ENCODE data around the gene CXCL5. TPM values are rescaled to one million over a fixed set of nuclear protein-coding genes. Genes with fewer than 3 reads are reported as not detected.

CXCL5 gene
- total and polyA plus RNA-seq, 2 donors (not counting 3 experiments of a cell fraction or from before 2014, with no cell fraction given): 0.33 to 0.40 TPM

- no peak for DNase-seq (ENCODE audit: low read depth, low spot score)
- ChIA-PET POLR2A (no interaction called here), CTCF (no interaction called here)
- Histone ChIP-seq H3K79me2 (ENCODE audit: control insufficient read depth, insufficient read depth, low read length) (no peaks in the 10 kb centered on the region), H3K9me1 (replicated peaks; ENCODE audit: control insufficient read depth, extremely low read depth, insufficient read depth, low read length) (peaks cover 2% of the 10 kb centered on the region), H3K27me3 (ENCODE audit: control insufficient read depth in 2 of 2, insufficient read depth in 2 of 2, low read length in 2 of 2) (no peaks in the 10 kb centered on the region), H3K9me3 (replicated peaks; ENCODE audit: control insufficient read depth, insufficient read depth, low read length) (no peaks in the 10 kb centered on the region), H2AFZ (ENCODE audit: low read depth, low read length) (no peak overlapping the region), H3K36me3 (ENCODE audit: control insufficient read depth in 2 of 2, extremely low read depth in 1 of 2, insufficient read depth in 2 of 2, low read length in 2 of 2) (no peaks in the 10 kb centered on the region), H4K20me1 (replicated peaks; ENCODE audit: control insufficient read depth, extremely low read depth, insufficient read depth, low read length) (no peaks in the 10 kb centered on the region), H3K9ac (replicated peaks; ENCODE audit: extremely low read depth, insufficient read depth, low read length) (no peak overlapping the region), H3K4me2 (ENCODE audit: insufficient read depth, low read length) (no peak overlapping the region), H3K27ac (ENCODE audit: insufficient read depth, low read depth, low read length) (no peak overlapping the region), H3K4me1 (ENCODE audit: control insufficient read depth, extremely low read depth, insufficient read depth, low read length) (peaks cover 3% of the 10 kb centered on the region), H3K4me3 (replicated peaks in 1 of 3; ENCODE audit: insufficient read depth in 1 of 3, low read depth in 1 of 3, low read length in 3 of 3) (no peak overlapping the region)
- BruUV-seq (replicated peaks): no TSS peak
- dilution Hi-C loops (cut with MboI; ENCODE audit: extremely low pct_ligation_motif_present, low sequenced_read_pairs) (no loop called here), intact Hi-C loops (cut with micrococcal nuclease) (no loop called here)
- TF ChIP-seq GATA2 (IDR thresholded peaks at IDR 0.05; ENCODE audit: insufficient read depth, insufficient read length, low read depth, low read length): no peak
- no peak for TF ChIP-seq MAX (IDR thresholded peaks at IDR 0.05; ENCODE audit: insufficient read depth, insufficient read length)
- no peak for TF ChIP-seq EZH2 (IDR thresholded peaks at IDR 0.05; ENCODE audit: borderline replicate concordance, low read depth, low read length, severe bottlenecking)
- no peak for TF ChIP-seq POLR2A (IDR thresholded peaks at IDR 0.05; ENCODE audit: low read depth, low read length)
- no peak for TF ChIP-seq JUN (IDR thresholded peaks at IDR 0.05; ENCODE audit: borderline replicate concordance, insufficient read depth, insufficient read length, low read depth)
- TF ChIP-seq POLR2AphosphoS5 (IDR thresholded peaks at IDR 0.05; ENCODE audit: insufficient read depth, low read depth, low read length): no peak
- no peak for TF ChIP-seq MYC (IDR thresholded peaks at IDR 0.05; ENCODE audit: low read depth, low read length)
- TF ChIP-seq FOS (IDR thresholded peaks at IDR 0.05; ENCODE audit: borderline replicate concordance, insufficient read depth, low read length): no peak
- TF ChIP-seq CTCF (IDR thresholded peaks at IDR 0.05; ENCODE audit: extremely low read depth in 1 of 2, insufficient read depth in 1 of 2, low read depth in 1 of 2, low read length in 2 of 2): no peak
- FAIRE-seq: no peak
Observed at GRCh38 chr4:74009307-74009706, 10.8 kb upstream of the CXCL5 start.
